SIG-M5 treated with dmso at 0.1 percent for 504 hours (cell line): ENCODE data around the gene WNT10A.

Experiments used
- DNase-seq: peaks from one replicate; lab custom pipeline; 2025; ENCODE audit not compliant: unreplicated experiment; lab: John Stamatoyannopoulos, UW

The WNT10A gene

GRCh38 chr2:218857371-218858137 is 23.1 kb upstream of the WNT10A start:
- DNase-seq, result no peak

- no peak for DNase-seq
Measured at GRCh38 chr2:218858138-218858445, 22.6 kb upstream of the WNT10A start.

- DNase-seq, result no peak
Measured at GRCh38 chr2:218858671-218859555, 21.7 kb upstream of the WNT10A start.

- DNase-seq, result no peak
Measured at GRCh38 chr2:218859556-218859987, 21.1 kb upstream of the WNT10A start, which contains the start of gene WNT6. Gene WNT6, plus strand, starts transcription at chr2:218859805. Its CDS starts 233 bp downstream, at chr2:218860038.

GRCh38 chr2:218859988-218860831 is 20.4 kb upstream of the WNT10A start:
- no peak for DNase-seq

- peak; percentile 90 for DNase-seq
Measured at GRCh38 chr2:218860950-218861381, 19.7 kb upstream of the WNT10A start.

DNA sequence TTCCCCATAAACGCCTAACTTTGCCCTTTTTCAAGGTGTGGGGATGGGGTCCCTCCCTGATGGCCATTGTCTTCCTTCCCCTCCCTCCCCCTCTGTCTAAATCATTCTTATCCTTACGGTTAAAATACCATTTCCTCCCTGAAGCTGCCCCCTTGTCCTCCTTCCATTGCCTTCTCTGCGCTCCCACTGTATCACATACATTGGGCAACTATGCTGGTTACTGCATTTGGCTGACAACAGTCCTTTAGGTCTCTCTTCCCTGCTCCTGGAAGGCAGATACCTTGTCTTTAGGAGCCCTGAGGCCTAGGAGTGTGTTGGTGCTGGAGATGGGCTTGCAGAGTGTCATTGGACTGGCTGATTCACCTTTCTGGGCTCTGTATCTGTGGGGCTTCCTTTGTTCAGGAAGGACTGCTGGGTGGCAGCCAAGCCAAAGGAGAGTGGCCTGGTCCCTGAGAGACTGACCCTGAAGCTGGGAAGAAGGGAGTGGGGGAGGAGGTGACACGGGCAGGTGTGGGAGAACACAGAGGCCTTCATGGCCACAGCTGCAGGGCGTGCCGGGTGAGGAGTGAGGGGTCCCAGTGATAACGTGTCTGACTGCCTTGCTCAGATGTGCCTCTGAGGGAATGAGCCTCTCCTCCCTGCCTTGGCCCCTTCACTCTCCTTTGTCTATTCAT is 18.9 kb upstream of the WNT10A start:
- no peak for DNase-seq

DNA sequence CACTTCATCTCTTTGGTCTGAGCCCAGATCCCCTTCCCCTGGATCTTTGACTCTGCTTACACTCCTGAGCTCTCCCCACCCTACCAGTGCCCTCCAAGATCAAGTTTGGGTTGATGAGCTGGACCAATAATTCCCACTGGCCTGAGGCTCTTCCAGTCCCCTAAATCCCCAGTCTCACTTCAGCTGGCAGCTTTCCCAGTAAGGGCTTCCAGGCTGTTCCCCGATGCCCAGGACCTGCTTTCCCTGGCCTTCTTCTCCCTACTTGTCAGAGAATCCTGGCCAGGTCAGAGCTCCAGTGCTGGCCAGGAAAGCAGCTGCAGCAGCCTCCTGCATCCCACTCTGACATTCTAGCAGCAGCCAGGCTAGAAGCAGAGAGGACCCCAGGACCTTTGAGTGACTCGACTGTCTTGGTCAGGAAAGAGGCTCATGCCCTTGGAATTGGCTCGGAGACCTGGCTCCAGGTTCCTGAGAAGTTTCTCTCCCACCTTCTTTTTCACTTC is 17.6 kb upstream of the WNT10A start:
- DNase-seq, result no peak

GRCh38 chr2:218865396-218865795 is 15.3 kb upstream of the WNT10A start:
- no peak for DNase-seq

DNA sequence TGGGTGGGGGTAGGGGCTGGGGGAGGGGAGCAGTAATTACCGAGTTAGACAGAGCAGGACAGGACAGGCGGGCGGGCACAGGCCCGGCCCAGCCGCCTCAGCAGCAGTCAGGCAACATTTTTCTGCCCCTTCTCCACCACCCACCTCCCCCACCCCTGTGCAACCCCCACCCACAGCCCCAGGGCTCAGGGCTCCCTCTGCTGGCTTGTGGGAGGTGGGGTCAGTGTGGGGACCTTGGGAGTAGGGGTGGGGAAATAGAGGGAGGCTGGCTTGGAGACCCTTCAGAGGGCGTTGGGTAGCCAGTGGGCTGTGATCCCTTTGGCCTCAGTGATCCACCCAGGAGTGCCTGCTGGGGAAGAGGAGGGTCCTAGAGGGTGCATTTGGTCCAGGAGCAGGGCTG is 14.7 kb upstream of the WNT10A start:
- no peak for DNase-seq

DNA sequence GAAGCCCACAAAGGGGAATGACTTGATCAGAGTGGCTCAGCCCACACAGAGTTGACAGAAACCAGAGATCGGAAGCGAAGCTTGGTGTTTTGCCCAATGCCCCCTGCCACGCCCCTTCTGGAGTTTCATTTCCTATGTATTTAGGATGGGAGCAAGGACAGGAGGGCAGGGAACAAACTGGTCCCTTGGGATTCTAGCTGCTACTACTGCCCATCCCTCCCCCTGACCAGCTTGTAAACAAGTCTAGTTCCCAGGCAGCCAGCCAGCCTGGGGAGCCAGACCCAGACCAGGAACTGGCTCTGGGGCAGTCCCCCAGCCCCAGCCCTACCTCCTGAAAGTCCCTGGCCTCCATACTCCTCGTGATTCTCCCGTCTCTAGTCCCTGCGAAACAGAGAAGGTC is 12.8 kb upstream of the WNT10A start:
- no peak for DNase-seq

DNA sequence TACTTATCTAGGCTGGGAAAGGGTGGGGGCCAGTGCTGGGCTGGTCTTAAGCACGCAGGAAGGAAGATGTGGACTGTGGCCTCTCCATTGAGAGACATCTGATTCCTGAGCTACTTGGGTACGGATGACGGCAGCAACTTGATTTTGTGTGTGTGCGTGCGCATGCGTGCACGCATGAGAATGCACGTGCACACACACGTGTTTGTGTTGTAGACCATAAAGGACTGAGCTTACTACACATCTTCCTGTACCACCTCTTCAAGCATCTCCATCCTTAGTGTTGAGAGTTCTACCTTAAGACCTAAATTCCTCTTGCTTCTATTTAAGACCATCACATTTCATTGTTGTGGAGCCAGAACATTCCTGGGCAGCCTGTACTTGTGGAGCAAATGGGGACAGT is 11.6 kb upstream of the WNT10A start:
- DNase-seq, result no peak

- no peak for DNase-seq
Measured at GRCh38 chr2:218870984-218871344, 9.7 kb upstream of the WNT10A start.

DNA sequence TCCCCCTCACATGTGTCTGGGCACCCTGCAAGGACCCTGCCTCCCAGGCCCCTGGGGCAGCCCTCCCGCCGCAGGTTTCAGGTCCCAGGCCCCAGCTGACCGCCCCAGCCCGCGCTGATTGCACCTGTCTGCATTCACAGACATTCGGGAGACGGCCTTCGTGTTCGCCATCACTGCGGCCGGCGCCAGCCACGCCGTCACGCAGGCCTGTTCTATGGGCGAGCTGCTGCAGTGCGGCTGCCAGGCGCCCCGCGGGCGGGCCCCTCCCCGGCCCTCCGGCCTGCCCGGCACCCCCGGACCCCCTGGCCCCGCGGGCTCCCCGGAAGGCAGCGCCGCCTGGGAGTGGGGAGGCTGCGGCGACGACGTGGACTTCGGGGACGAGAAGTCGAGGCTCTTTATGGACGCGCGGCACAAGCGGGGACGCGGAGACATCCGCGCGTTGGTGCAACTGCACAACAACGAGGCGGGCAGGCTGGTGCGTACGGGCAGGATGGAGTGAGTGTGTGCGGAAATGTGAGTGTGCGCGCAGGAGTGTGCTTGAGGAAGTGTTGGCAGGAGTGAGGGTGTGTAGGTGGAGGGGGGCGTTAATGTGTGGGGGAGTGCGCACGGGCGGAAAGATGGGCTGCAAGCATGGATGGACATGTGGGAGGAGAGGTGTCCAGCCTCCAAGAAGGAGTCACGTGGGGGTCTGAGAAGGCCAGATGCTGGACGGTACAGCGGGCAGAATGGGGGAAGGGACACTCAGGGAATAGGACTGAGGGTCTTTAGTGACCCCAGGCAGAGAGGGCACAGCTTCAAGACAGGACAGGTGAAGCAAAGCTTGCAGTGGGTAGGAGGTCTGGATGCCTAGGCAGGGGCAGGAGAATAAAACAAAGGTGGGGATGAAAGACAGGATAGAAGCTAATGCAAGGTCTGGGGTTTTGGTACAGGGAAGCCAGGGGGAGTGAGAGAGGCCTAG is 9.0 kb upstream of the WNT10A start:
- no peak for DNase-seq

GRCh38 chr2:218872645-218873358 is 7.8 kb upstream of the WNT10A start:
- DNase-seq, result no peak

GRCh38 chr2:218873359-218874194 is 7.1 kb upstream of the WNT10A start:
- no peak for DNase-seq

DNA sequence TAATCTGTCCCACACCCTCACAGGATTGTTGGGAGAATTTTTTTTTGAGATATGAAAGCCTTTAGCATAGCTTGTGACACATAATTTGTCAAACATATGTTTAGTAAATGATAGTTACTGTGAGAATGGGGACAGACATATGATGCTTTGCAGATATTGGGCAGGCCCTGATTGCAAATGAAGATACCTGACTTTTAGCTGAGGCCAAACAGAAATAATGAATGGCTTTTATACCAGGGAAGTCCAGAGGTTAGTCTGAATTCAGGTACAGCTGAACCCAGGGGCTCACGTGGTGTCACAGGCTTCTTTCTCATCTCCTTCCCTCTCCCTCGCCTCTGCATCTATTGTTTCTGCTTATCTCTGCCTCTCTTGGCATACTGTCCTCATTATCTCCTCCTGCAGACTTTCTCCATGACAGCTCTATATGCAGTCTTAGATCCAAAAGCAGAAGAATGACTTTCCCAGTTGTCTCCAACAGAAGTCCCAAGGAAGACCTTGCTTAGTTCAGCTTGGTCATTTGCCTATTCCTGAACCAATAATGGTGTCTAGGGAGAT is 4.9 kb upstream of the WNT10A start:
- DNase-seq, result no peak
